GOT3 (cell line): ENCODE measurements around the gene PLPPR5.
"Not testable (repeated sequence)": the region's sequence is repeated elsewhere in the genome, so short reads cannot be mapped to it uniquely, and the experiment has no call there.

Experiments used
- DNase-seq: peaks from one replicate; lab custom pipeline; 2025; ENCODE audit warnings: mixed read lengths; lab: John Stamatoyannopoulos, UW

PLPPR5 gene

DNA sequence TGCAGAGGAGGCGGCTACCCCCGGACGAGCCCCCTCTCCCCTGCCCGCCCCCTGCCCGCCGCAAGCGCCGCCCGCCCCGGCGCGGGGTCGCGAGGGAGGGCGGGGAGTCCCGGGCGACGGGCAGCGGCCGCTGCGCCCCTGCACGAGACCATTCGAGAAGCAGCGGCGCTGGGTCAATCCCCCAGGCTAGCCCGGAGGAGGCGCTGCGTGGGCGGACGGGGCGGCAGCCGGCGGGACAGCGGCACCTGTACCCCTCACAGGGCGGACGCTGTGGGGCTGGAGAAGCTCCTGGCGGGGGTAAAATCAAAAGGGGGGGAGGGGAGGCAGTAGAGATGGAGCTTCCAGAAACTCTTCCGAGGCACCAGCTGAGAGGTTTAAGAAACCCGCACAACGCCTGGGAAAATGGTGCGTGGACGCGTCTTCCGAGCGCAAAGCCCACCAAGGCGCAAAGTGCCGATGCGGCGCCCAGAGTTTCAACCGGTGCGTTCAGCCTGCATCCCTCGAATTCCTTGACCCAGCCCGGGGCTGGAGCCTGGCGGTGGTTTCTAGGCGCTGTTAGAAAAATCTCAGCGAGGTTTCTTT, at the start of gene PLPPR5:
PLPPR5 (minus strand) TSS at position 1 of the 582 bp plus-strand sequence. CDS start 190 bp downstream, outside the sequence.
- no peak for DNase-seq

DNA sequence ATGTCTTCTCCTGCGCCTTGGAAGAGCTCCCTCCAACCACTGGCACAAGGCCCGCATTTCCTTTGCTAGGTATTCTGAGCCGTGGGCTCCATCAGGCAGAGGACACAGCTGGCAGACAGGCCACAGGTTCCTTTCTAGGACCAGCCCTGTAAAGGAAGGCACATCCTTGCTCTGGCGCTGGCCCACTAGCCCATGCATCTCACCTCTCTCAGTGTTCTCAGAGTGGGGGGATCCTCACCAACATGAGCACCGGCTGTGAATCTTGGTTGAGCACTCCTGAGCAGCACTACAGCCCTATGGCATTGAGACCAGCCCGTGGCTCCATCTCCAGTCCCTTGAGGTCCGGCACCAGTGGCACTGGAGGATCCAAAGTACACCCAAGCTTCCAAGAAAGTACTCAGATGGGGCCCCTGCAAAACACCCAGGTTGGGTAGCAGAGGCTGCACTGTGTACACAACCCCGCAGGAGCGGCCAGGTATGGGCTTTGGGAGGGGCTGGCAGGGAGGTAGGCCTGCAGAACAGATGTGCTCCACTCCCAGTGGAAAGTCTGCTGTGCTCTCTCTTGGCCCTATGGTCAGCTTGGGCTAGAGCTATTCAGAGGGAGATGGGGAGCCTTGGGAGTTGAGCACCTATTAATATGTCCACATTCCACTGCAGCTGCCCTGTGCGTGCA, 47.1 kb upstream of the PLPPR5 start:
- no peak for DNase-seq

DNA sequence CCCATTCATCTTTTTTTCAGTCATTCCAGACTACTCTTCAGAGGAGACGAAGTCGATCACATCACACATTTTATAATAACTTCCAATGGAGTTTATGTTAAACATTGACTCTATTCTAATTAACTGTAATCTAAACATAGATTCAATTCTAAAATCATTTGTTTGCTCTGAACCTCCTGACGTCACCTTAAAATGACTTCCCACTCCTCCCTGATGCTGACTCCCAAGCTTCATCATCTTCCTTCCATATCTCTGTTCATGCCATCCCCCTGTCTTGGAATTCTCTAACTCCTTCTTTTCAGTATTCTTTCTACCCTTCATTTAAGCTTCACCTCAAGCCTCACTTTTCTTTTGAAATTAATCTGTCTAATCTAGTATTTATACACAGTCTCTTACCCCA, 45.1 kb upstream of the PLPPR5 start:
- DNase-seq, result no peak

DNA sequence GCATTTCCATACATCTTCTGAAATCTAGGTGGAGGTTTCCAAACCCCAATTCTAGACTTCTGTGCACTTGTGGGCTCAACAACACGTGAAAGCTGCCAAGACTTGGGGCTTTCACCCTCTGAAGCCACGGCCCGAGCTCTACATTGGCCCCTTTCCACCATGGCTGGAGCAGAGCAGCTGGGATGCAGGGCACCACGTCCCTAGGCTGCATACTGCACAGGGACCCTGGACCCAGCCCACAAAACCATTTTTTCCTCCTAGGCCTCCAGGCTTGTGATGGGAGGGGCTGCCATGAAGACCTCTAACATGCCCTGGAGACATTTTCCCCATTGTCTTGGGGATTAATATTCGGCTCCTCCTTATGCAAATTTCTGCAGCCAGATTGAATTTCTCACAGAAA, 32.1 kb upstream of the PLPPR5 start:
- not testable (repeated sequence) for DNase-seq

GRCh38 chr1:99018313-99018712, 13.7 kb upstream of the PLPPR5 start:
- no peak for DNase-seq

DNA sequence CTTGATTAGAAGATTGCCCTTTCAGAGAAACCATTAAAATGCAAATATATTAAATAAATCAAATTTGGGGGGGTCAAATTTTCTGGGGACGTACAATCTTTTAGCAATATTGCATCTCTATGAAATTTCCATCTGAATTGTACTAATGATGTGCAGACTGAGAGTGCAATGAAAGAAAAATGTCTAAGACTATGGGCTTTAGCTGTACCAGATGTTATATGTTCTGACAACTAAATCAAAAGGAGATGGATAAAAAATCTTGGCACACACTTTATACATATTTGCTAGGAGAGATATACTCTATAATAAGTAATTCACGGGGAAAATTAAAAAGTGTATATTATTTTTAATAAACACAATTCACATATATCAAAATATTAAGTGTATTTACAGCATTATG, 13.0 kb upstream of the PLPPR5 start:
- DNase-seq, result no peak

- no peak for DNase-seq
These were observed 6.0 kb upstream of the PLPPR5 start for GRCh38 chr1:99010679-99011078.

- no peak for DNase-seq
These were observed 2.7 kb upstream of the PLPPR5 start for GRCh38 chr1:99007366-99007765.

- DNase-seq, result no peak
These were observed 879 bp upstream of the PLPPR5 start for GRCh38 chr1:99005537-99005942.

- DNase-seq, result no peak
These were observed 304 bp downstream of the PLPPR5 start for GRCh38 chr1:99004254-99004860.

DNA sequence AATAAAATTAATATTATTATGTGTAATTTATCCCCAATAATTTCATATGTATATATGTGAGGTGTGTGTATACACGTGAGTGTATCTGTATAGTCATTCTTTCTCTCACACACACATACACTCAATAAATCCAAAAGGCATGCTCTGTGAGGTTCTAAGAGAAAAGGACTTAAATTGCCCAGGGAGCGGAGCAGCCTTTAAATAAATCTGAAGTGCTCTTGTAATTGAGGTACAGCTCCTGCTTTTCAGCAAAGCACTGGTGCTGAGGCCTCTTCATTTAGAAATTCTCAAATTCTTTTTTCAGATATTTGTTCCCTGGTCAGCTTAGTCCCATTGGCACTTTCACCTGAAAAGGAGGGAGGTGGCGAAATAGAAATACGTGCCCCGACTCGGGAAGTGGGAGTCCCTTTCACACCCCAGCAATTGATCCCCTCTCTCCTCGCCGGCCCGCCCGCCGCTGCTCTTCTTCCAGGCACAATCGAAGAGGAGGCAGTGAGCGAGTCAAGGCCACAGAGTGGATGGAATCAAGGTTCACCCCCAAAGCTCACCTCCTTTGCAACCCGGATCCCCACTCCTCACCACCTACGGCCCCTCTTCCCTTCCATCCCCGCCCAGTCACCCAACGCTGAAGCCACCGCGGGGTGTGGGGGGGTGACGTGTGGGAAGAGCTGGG, 944 bp downstream of the PLPPR5 start:
- DNase-seq, result no peak

DNA sequence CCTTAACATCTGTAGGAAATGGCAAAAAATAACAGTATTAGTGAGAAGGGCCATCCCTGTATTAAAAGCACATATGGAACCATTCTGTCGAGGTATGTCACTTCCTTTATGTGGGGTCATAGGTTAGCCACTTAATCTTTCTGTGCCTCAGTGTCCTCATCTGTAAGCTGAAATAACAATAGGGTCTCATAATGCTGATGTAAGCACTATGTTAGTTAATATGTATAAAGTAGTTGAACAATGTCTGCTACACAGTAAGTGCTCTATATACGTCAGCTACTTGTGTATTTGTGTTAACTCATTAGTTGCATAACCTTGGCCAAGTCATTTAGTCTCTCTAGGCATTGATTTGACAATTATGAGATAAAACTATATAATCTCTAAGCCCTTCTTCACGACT, 11.8 kb downstream of the PLPPR5 start:
- DNase-seq, result no peak

DNA sequence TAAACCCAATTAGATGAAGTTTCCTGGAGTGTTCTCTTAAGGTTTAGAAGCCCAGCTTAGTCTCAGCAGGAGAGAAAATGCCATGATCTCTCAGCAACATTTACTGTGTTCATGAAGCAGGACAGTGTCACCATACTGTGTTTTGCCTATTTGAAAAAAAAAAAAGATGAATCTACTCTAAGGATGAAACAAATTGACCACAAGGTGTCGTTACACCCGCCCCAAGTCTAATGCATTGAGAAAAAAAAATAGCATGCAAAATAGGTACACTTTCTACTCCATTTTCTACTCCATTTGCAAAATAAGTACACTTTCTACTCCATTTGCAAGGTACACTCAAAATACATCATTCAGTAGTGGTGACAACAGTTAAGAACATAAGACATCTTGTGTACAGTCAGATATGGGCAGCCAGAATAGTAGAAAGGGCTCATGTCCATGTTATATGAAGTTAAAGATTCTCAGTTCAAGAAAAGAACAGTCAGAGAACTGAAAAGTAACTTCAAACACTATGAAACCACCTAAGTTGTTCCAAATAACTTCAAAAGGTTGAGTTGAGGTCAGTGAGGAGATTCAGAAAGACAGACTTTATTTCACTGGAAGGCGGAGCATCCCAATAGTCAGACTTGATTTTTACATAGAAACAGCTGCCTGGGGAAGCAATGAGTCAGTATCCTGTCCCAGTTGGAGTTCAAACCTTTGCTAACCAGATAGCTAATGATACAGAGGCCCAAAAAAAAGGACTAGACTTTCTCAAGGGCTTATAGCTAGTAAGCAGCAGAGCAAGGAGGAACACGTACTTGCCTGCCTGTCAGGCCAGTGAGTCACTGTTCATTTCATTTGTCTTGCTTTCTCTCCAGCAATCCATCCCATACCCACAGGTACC, 13.3 kb downstream of the PLPPR5 start:
- no peak for DNase-seq

DNA sequence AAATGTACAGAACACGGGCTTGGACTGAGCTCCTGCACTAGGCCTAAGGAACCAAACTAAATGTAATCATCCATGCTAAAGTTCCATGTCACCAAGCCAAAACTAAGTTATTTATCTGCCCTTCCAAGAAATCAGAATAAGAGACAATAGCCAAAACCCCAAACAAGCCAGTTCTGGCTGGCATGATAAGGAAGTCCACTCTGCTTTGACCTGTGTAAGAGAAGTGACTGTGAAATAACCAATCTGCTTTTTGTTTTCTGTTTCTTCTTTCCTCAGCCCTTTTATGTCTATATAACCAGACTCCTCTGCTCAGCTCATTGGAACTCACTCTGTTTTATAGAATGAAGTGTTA, 15.1 kb downstream of the PLPPR5 start:
- no peak for DNase-seq

DNA sequence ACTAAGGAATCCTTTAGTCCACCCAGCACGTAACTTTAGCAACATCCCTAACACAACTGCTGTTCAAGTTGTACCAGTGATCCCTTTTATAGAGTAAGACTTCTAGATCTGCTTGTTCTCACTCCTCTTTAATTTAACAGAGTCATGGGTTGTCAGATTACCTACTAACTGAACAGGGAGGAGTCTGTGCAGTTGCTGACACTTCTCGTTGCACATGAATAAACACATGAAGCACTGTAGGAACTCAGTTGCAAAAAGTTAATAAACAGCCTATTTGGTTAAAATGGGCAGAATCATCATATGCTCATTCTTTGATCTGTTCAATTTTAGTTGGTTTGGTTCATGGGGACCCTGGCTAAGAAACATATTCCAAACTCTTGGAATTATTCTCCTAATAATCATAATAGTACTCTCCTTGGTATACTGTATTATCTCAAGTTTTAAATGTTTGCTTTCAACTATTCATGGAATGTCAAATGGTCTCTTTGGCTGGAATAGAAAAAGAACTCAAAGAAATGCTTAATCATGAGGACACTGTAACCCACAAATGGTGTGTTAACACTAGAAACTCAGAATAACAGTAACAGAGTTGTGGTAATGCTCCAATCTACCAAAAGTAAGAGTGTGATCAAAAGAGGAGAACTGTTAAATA, 15.6 kb downstream of the PLPPR5 start:
- DNase-seq, result no peak

- DNase-seq, result no peak
These were observed 19.0 kb downstream of the PLPPR5 start for GRCh38 chr1:98985687-98986086.

DNA sequence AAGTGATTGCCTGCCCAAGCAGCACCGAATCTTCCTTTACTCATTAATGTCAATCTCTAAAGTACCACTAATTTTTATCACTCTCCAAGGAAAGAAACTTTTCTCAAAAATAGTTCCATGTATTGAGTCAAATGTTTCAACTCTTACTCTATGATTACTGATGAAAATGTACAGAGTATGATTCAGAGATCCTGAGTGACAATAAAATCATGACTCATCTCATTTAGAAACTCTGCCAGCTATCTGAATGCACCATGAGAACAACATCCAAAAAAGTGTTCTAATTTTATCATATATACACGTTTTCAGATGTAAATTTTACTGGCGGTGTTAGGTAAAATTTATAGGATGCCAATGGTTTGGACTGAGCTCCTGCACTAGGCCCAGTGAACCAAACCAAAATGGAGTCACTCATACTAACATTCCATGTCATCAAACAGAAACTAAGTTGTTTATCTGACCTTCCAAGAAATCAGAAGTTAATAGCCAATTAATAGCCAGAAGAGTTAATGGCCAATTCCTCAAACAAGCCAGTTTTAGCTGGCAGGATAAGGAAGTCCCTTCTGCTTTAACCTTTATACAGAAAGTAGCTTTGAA, 22.6 kb downstream of the PLPPR5 start:
- DNase-seq, result no peak

GRCh38 chr1:98979463-98979862, 25.2 kb downstream of the PLPPR5 start:
- DNase-seq, result no peak

GRCh38 chr1:98975810-98976209, 28.9 kb downstream of the PLPPR5 start:
- DNase-seq, result no peak

- DNase-seq, result no peak
These were observed 29.5 kb downstream of the PLPPR5 start for GRCh38 chr1:98975113-98975512.

GRCh38 chr1:98969798-98970490, 34.7 kb downstream of the PLPPR5 start:
- no peak for DNase-seq
